Small intestine (tissue), 7 donors: ENCODE results near the gene CACYBP. TPM values are rescaled to one million over a fixed set of nuclear protein-coding genes. Genes with fewer than 3 reads are reported as not detected.
A peak's percentile ranks its signal among the peaks of the same experiment; 100 is the strongest.

ENCODE experiments used
- DNase-seq, 2 donors: peaks; one replicate each; pipeline versions ENCODE4 v3.0.0 to v3.0.0-alpha.2; 2013
- FAIRE-seq: peaks from 2 replicates; lab custom pipeline; 2012; peaks lifted over from hg19 to GRCh38; lab: Jason Lieb, UNC
- H3K27ac ChIP-seq, 3 donors: one replicate each; pipeline ENCODE4 v1.5.1; 2013; ENCODE audit warnings: low read length in 2 of 3, mild to moderate bottlenecking in 2 of 3, control low read depth in 1 of 3, inconsistent platforms in 1 of 3, low read depth in 1 of 3, moderate library complexity in 1 of 3
- H3K27me3 ChIP-seq, 3 donors: one replicate each; pipeline ENCODE4 v1.6.1; 2013; ENCODE audit warnings: low read length in 3 of 3, inconsistent platforms in 1 of 3; ENCODE audit not compliant: control insufficient read depth in 3 of 3, insufficient read depth in 3 of 3
- H3K36me3 ChIP-seq, 3 donors: one replicate each; pipeline ENCODE4 v1.6.1; 2013; ENCODE audit warnings: low read length in 3 of 3, inconsistent platforms in 1 of 3, low read depth in 1 of 3, mild to moderate bottlenecking in 1 of 3, moderate library complexity in 1 of 3; ENCODE audit not compliant: control insufficient read depth in 3 of 3, insufficient read depth in 2 of 3
- H3K4me1 ChIP-seq, 3 donors: one replicate each; pipeline ENCODE4 v1.6.1; 2013; ENCODE audit warnings: low read length in 2 of 3, inconsistent platforms in 1 of 3, low read depth in 1 of 3, mild to moderate bottlenecking in 1 of 3, moderate library complexity in 1 of 3; ENCODE audit not compliant: control insufficient read depth in 3 of 3, insufficient read depth in 2 of 3
- H3K4me3 ChIP-seq, 3 donors: one replicate each; pipeline ENCODE4 v1.5.1; 2013; ENCODE audit warnings: low read length in 3 of 3, control low read depth in 1 of 3, inconsistent platforms in 1 of 3, low read depth in 1 of 3, mild to moderate bottlenecking in 1 of 3, moderate library complexity in 1 of 3
- H3K9me3 ChIP-seq, 2 donors: one replicate each; pipeline ENCODE4 v1.6.1; 2013; ENCODE audit warnings: low read depth in 1 of 2, low read length in 1 of 2; ENCODE audit not compliant: control insufficient read depth in 2 of 2, insufficient read depth in 1 of 2
- WGBS, 3 donors: extraction: QIAGEN DNeasy Blood & Tissue Kit; methylation state at CpG; one replicate each; pipeline ENCODE4 v1.1.7; 2013; 5-methylcytosine and 5-hydroxymethylcytosine counted together
- polyA plus RNA-seq, 4 donors: library from polyadenylated mRNA; stranded (reverse) in 3 of 4; unstranded in 1 of 4; fragments of 200-250 nt in 3 of 4; fragments of 120-200 nt in 1 of 4; gene quantifications; one replicate each; pipeline versions ENCODE4 v1.2.1 to v1.2.3, GENCODE V29; 2013
- donor health status: healthy with polysubstance abuse.
- donor health status: control.
- donor health status: control.
- donor health status: Bipolar disorder and iron deficiency.
- donor health status: healthy.

CACYBP gene
- polyA plus RNA-seq, 4 donors, result 42.4 to 99.8 (median 73.2) TPM

GRCh38 chr1:174982971-174983689, 16.6 kb upstream of the CACYBP start:
- no peak for FAIRE-seq
- DNase-seq, result peak; percentile 54 to 67
- Histone ChIP-seq H3K27me3 (no peaks in the 10 kb centered on the region), H3K9me3 (no peaks in the 10 kb centered on the region), H3K27ac (no peak overlapping the region), H3K4me1 (no peaks in the 10 kb centered on the region), H3K4me3 (no peak overlapping the region), H3K36me3 (peaks cover 3 to 30% (median 16%) of the 10 kb centered on the region in 3 donors)

GRCh38 chr1:174984952-174985351, 14.8 kb upstream of the CACYBP start:
- no peaks in the 10 kb centered on the region for H3K9me3 ChIP-seq
- no peaks in the 10 kb centered on the region for H3K4me1 ChIP-seq
- 95 to 97% (median 97%) methylated on average over 4 of the region's 4 CpGs for WGBS, 3 donors
- H3K36me3 ChIP-seq, result peaks cover 0 to 28% (median 14%) of the 10 kb centered on the region in 3 donors
- no peak overlapping the region for H3K27ac ChIP-seq
- H3K4me3 ChIP-seq, result no peak overlapping the region
- DNase-seq (no peak), FAIRE-seq (no peak)
- H3K27me3 ChIP-seq, result no peaks in the 10 kb centered on the region

- FAIRE-seq, result no peak
- no peaks in the 10 kb centered on the region for H3K4me1 ChIP-seq
- no peak for DNase-seq
- no peaks in the 10 kb centered on the region for H3K27me3 ChIP-seq
- peaks cover 0 to 24% (median 6%) of the 10 kb centered on the region in 3 donors for H3K36me3 ChIP-seq
- no peak overlapping the region for H3K4me3 ChIP-seq
- H3K9me3 ChIP-seq, result no peaks in the 10 kb centered on the region
- H3K27ac ChIP-seq, result no peak overlapping the region
Observed at GRCh38 chr1:174988539-174988938, 11.2 kb upstream of the CACYBP start.

- Histone ChIP-seq H3K4me3 (no peak overlapping the region), H3K4me1 (no peaks in the 10 kb centered on the region), H3K27me3 (no peaks in the 10 kb centered on the region), H3K27ac (peak overlapping the region in 1 of 3 donors; percentile 70), H3K9me3 (no peaks in the 10 kb centered on the region), H3K36me3 (peaks cover 0 to 24% (median 6%) of the 10 kb centered on the region in 3 donors)
- DNase-seq (no peak), FAIRE-seq (no peak)
- 76 to 89% (median 77%) methylated on average over 3 of the region's 3 CpGs for WGBS, 3 donors
Observed at GRCh38 chr1:174988986-174989385, 10.8 kb upstream of the CACYBP start.

- no peak for FAIRE-seq
- 71 to 89% (median 83%) methylated on average over 5 of the region's 5 CpGs for WGBS, 3 donors
- Histone ChIP-seq H3K36me3 (peaks cover 0 to 21% (median 6%) of the 10 kb centered on the region in 3 donors), H3K4me1 (peaks cover 0 to 3% (median 0%) of the 10 kb centered on the region in 3 donors), H3K27ac (peak overlapping the region in 1 of 3 donors; percentile 74), H3K4me3 (no peak overlapping the region), H3K9me3 (no peaks in the 10 kb centered on the region), H3K27me3 (no peaks in the 10 kb centered on the region)
- no peak for DNase-seq
Observed at GRCh38 chr1:174989536-174990220, 10.1 kb upstream of the CACYBP start.

- H3K27ac ChIP-seq, result peak overlapping the region; percentile 54 to 86 (median 74)
- H3K27me3 ChIP-seq, result no peaks in the 10 kb centered on the region
- DNase-seq (peak; percentile 49 to 89), FAIRE-seq (no peak)
- peaks cover 0 to 9% (median 0%) of the 10 kb centered on the region in 3 donors for H3K4me1 ChIP-seq
- no peaks in the 10 kb centered on the region for H3K9me3 ChIP-seq
- peaks cover 0 to 17% (median 4%) of the 10 kb centered on the region in 3 donors for H3K36me3 ChIP-seq
- H3K4me3 ChIP-seq, result peak overlapping the region in 2 of 3 donors; percentile 28 to 47
- WGBS, 3 donors, result 5 to 13% (median 8%) methylated on average over 6 of the region's 6 CpGs
Observed at GRCh38 chr1:174990382-174990999, 9.3 kb upstream of the CACYBP start.

- 98 to 100% (median 100%) methylated on average over 1 of the region's 1 CpG for WGBS, 3 donors
- Histone ChIP-seq H3K36me3 (peaks cover 0 to 14% (median 4%) of the 10 kb centered on the region in 3 donors), H3K9me3 (no peaks in the 10 kb centered on the region), H3K27me3 (no peaks in the 10 kb centered on the region), H3K27ac (no peak overlapping the region), H3K4me1 (peaks cover 0 to 19% (median under 1%) of the 10 kb centered on the region in 3 donors), H3K4me3 (no peak overlapping the region)
- FAIRE-seq, result no peak
- no peak for DNase-seq
Observed at GRCh38 chr1:174991473-174991872, 8.3 kb upstream of the CACYBP start.

- Histone ChIP-seq H3K27ac (no peak overlapping the region), H3K4me3 (no peak overlapping the region), H3K27me3 (no peaks in the 10 kb centered on the region), H3K36me3 (peaks cover 0 to 4% (median 0%) of the 10 kb centered on the region in 3 donors), H3K4me1 (peaks cover 0 to 34% (median 2%) of the 10 kb centered on the region in 3 donors), H3K9me3 (no peaks in the 10 kb centered on the region)
- FAIRE-seq, result no peak
- WGBS, 3 donors, result 35 to 62% (median 51%) methylated on average over 3 of the region's 3 CpGs
- DNase-seq, result peak in 1 of 2 donors; percentile 49
Observed at GRCh38 chr1:174995121-174995520, 4.6 kb upstream of the CACYBP start.
